Measurements from ENCODE around the gene HSBP1. TPM values are rescaled to one million over a fixed set of nuclear protein-coding genes. Genes with fewer than 3 reads are reported as not detected.

Gene HSBP1
- total RNA-seq, 2 donors from 2014 or later: 229 to 239 TPM

DNA sequence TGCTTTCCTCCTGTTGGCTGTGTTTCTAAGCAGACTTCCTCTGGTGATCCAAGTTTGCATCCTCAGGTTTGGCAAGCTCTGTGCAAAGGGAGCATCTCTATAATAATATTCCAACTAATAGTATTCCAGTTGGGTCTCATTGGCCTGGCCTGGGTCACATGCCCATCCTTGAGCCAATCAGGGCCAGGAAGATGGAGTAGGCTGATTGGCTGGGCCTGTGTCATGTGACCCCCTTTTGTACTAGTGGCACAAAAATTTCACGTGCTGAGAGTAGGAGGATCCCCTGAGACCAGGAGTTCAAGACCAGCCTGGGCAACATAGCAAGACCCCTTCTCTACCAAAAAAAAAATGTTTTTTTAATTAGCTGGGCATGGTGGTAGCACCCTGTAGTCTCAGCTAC lies 55.9 kb downstream of the HSBP1 start:
- Histone ChIP-seq H3K4me3 (ENCODE audit: low read length) (peak overlapping the region; percentile 57), H3K27ac (ENCODE audit: low read depth, low read length) (no peak overlapping the region), H3K36me3 (ENCODE audit: control insufficient read depth, insufficient read depth, low read length) (no peaks in the 10 kb centered on the region), H3K27me3 (ENCODE audit: control insufficient read depth, insufficient read depth, low read length, poor library complexity, severe bottlenecking) (no peaks in the 10 kb centered on the region), H3K9ac (ENCODE audit: extremely low read depth, low read length, poor library complexity, severe bottlenecking) (no peak overlapping the region), H3K4me1 (ENCODE audit: control insufficient read depth, insufficient read depth, low read length) (no peaks in the 10 kb centered on the region), H3K9me3 (ENCODE audit: control insufficient read depth, low read length) (peaks cover 21% of the 10 kb centered on the region)
- no peak for DNase-seq
- H3K27ac Mint-ChIP-seq: peak overlapping the region; percentile 67
- no peak overlapping the region for H3K4me3 Mint-ChIP-seq
- peaks cover 25% of the 10 kb centered on the region for H3K9me3 Mint-ChIP-seq
- TF ChIP-seq, protein P1, sequence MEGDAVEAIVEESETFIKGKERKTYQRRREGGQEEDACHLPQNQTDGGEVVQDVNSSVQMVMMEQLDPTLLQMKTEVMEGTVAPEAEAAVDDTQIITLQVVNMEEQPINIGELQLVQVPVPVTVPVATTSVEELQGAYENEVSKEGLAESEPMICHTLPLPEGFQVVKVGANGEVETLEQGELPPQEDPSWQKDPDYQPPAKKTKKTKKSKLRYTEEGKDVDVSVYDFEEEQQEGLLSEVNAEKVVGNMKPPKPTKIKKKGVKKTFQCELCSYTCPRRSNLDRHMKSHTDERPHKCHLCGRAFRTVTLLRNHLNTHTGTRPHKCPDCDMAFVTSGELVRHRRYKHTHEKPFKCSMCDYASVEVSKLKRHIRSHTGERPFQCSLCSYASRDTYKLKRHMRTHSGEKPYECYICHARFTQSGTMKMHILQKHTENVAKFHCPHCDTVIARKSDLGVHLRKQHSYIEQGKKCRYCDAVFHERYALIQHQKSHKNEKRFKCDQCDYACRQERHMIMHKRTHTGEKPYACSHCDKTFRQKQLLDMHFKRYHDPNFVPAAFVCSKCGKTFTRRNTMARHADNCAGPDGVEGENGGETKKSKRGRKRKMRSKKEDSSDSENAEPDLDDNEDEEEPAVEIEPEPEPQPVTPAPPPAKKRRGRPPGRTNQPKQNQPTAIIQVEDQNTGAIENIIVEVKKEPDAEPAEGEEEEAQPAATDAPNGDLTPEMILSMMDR (conservative IDR thresholded peaks at IDR 0.05): no peak
- H3K4me1 Mint-ChIP-seq: peaks cover 15% of the 10 kb centered on the region
- peaks cover 6% of the 10 kb centered on the region for H3K36me3 Mint-ChIP-seq (ENCODE audit: low read depth)
- H3K27me3 Mint-ChIP-seq (ENCODE audit: insufficient read depth): no peaks in the 10 kb centered on the region
- 90 to 100% methylated on average over 1 of the region's 1 CpG for WGBS, 2 experiments (ENCODE audit: insufficient coverage in 1 of 2, insufficient read length in 1 of 2)

Other genes with a start within 250 kb of the HSBP1 start
- gene MLYCD, start 91.1 kb downstream of the HSBP1 start, total RNA-seq: 10 to 100 TPM; 11.1 to 19.0 TPM
- gene OSGIN1, start 145.3 kb downstream of the HSBP1 start, total RNA-seq: 1 to 10 TPM; 1.6 to 2.7 TPM
- 1 to 10 TPM; 2.7 to 3.3 TPM for gene NECAB2, start 160.3 kb downstream of the HSBP1 start, total RNA-seq
- gene SLC38A8, start 234.8 kb downstream of the HSBP1 start, total RNA-seq: not detected

Data from endodermal cell (in vitro differentiated cells).